K562 (cell line): ENCODE results near the gene SV2C. TPM values are rescaled to one million over a fixed set of nuclear protein-coding genes. Genes with fewer than 3 reads are reported as not detected.

Experiments used
- ATAC-seq: fragments of 200-7000 bp; cut with Tn5 transposase; 3 replicates; pipeline ENCODE4 v1.9.1; 2020; ENCODE audit warnings: moderate library complexity
- BruUV-seq: library from RNA; stranded (reverse); fragments of 400-500 nt; replicated peaks from 2 replicates; lab custom pipeline; 2021; lab: Mats Ljungman, UMichigan
- CTCF ChIA-PET: fragments of 300-600 bp; formaldehyde crosslinking; extraction: SDS; loops from one replicate; lab custom pipeline; 2021; ENCODE audit warnings: low intra/inter-chr PET ratio; lab: Yijun Ruan, JAX
- POLR2A ChIA-PET: fragments of 300-600, 350-650 bp; sonication (Branson Sonifier 250); formaldehyde crosslinking; extraction: SDS; loops from one replicate; lab custom pipeline; 2021; ENCODE audit warnings: antibody characterized with exemption, inconsistent platforms; lab: Yijun Ruan, JAX
- DNase-seq, 4 experiments: peaks; one replicate each; pipeline versions ENCODE4 v3.0.0 to v3.0.0-alpha.2; 2011 to 2018; ENCODE audit warnings: low spot score in 3 of 4, mixed read lengths in 3 of 4; ENCODE audit errors: extremely low read depth in 1 of 4
- FAIRE-seq: peaks from 2 replicates; lab custom pipeline; 2011; peaks lifted over from hg19 to GRCh38; lab: Jason Lieb, UNC
- H2AFZ ChIP-seq: 2 replicates; pipeline ENCODE4 v1.6.0; 2011; ENCODE audit warnings: low read depth, low read length, control low read depth, inconsistent platforms
- H3K27ac ChIP-seq: fragments of 200-600 bp; 3 replicates; pipeline ENCODE4 v1.8.0; 2011; ENCODE audit warnings: low read depth, mild to moderate bottlenecking, control low read depth, inconsistent platforms, low read length, moderate library complexity, mixed read lengths; ENCODE audit errors: extremely low read depth
- H3K27me3 ChIP-seq, 2 experiments: fragments of 300-600 bp in 1 of 2; 2 replicates in 1 of 2; 3 replicates in 1 of 2; pipeline versions ENCODE4 v1.6.0 to v1.8.0; 2011; ENCODE audit warnings: inconsistent platforms in 2 of 2, low read length in 2 of 2, mild to moderate bottlenecking in 1 of 2, mixed read lengths in 1 of 2, moderate library complexity in 1 of 2; ENCODE audit not compliant: control insufficient read depth in 2 of 2, insufficient read depth in 2 of 2
- H3K36me3 ChIP-seq: fragments of 300-600 bp; 3 replicates; pipeline ENCODE4 v1.8.0; 2011; ENCODE audit warnings: mild to moderate bottlenecking, low read length, inconsistent platforms; ENCODE audit not compliant: control insufficient read depth, insufficient read depth
- H3K4me1 ChIP-seq, 2 experiments: fragments of 200-600 bp in 1 of 2; replicated peaks in 1 of 2; 2 replicates in 1 of 2; 3 replicates in 1 of 2; pipeline versions ENCODE4 v1.5.1 to v1.8.0; 2011; ENCODE audit warnings: inconsistent platforms in 2 of 2, low read length in 2 of 2, mild to moderate bottlenecking in 1 of 2, mixed read lengths in 1 of 2, moderate library complexity in 1 of 2; ENCODE audit not compliant: control insufficient read depth in 2 of 2, insufficient read depth in 2 of 2
- H3K4me2 ChIP-seq: 2 replicates; pipeline ENCODE4 v1.6.1; 2011; ENCODE audit warnings: low read length, control low read depth, inconsistent platforms, mixed read lengths; ENCODE audit not compliant: insufficient read depth
- H3K4me3 ChIP-seq: fragments of 200-600 bp; sonication (generic), shearing (Covaris generic); 2 replicates; pipeline ENCODE4 v1.5.1; 2016; ENCODE audit warnings: control low read depth, inconsistent platforms
- H3K79me2 ChIP-seq: fragments of 200-600 bp; 3 replicates; pipeline ENCODE4 v1.8.0; 2011; ENCODE audit warnings: low read length, inconsistent platforms; ENCODE audit not compliant: control insufficient read depth, insufficient read depth
- H3K9ac ChIP-seq, 2 experiments: 2 replicates each; pipeline versions ENCODE4 v1.6.0 to v1.6.1; 2011; ENCODE audit warnings: low read depth in 2 of 2, low read length in 2 of 2, control low read depth in 1 of 2, inconsistent platforms in 1 of 2, mild to moderate bottlenecking in 1 of 2, mixed read lengths in 1 of 2; ENCODE audit not compliant: insufficient read depth in 1 of 2
- H3K9me1 ChIP-seq: one replicate; pipeline ENCODE4 v1.6.0; 2011; ENCODE audit warnings: inconsistent platforms, mild to moderate bottlenecking, low read length, moderate library complexity; ENCODE audit not compliant: control insufficient read depth, insufficient read depth
- H3K9me3 ChIP-seq: replicated peaks from 2 replicates; pipeline ENCODE4 v1.5.1; 2011; ENCODE audit warnings: low read depth, low read length, inconsistent platforms; ENCODE audit not compliant: control insufficient read depth, insufficient read depth
- H4K20me1 ChIP-seq: replicated peaks from 2 replicates; pipeline ENCODE4 v1.6.1; 2011; ENCODE audit warnings: low read length, inconsistent platforms, mixed read lengths; ENCODE audit not compliant: control insufficient read depth, insufficient read depth
- BRCA1 ChIP-seq, 2 experiments: fragments of 450-650 bp in 1 of 2; sonication (generic) in 1 of 2; formaldehyde crosslinking in 1 of 2; IDR thresholded peaks; 2 replicates each; pipeline versions ENCODE4 v1.5.0 to v1.6.1; 2017 to 2020; ENCODE audit warnings: mild to moderate bottlenecking in 1 of 2, missing genetic modification reagents in 1 of 2
- BRF2 ChIP-seq: IDR thresholded peaks from 3 replicates; pipeline ENCODE4 v1.6.1; 2011; ENCODE audit warnings: borderline replicate concordance, mild to moderate bottlenecking; ENCODE audit not compliant: insufficient read length, insufficient read depth
- FOSL1 ChIP-seq: fragments of 200-800 bp; sonication (Bioruptor generic); conservative IDR thresholded peaks from 2 replicates; pipeline ENCODE4 v1.6.1; 2016; ENCODE audit warnings: missing genetic modification characterization, missing compliant biosample characterization
- HMGXB4 ChIP-seq: sonication (generic); formaldehyde crosslinking; IDR thresholded peaks from 2 replicates; pipeline ENCODE4 v1.8.1; 2023; ENCODE audit warnings: mild to moderate bottlenecking, missing genetic modification reagents
- MCM5 ChIP-seq: fragments of 450-650 bp; IDR thresholded peaks from 2 replicates; pipeline ENCODE4 v1.6.1; 2016; ENCODE audit warnings: low read depth
- MCM7 ChIP-seq, 2 experiments: fragments of 450-650 bp; IDR thresholded peaks; 2 replicates each; pipeline ENCODE4 v1.6.1; 2016 to 2018
- MED1 ChIP-seq: sonication (generic); formaldehyde crosslinking; IDR thresholded peaks from 2 replicates; pipeline ENCODE4 v1.8.1; 2023; ENCODE audit warnings: missing genetic modification reagents, borderline replicate concordance
- MEIS2 ChIP-seq: fragments of 450-650 bp; IDR thresholded peaks from 2 replicates; pipeline ENCODE4 v1.6.1; 2014; ENCODE audit warnings: mild to moderate bottlenecking; ENCODE audit not compliant: partially characterized antibody
- NBN ChIP-seq: fragments of 450-650 bp; IDR thresholded peaks from 2 replicates; pipeline ENCODE4 v1.6.1; 2016; ENCODE audit warnings: low read depth, mild to moderate bottlenecking
- SNRNP70 ChIP-seq: fragments of 200-400 bp; formaldehyde crosslinking; optimal IDR thresholded peaks from 2 replicates; pipeline ENCODE3; 2017; ENCODE audit warnings: low read depth, low read length
- STAG1 ChIP-seq: sonication (generic); formaldehyde crosslinking; IDR thresholded peaks from 2 replicates; pipeline ENCODE4 v1.5.0; 2020; ENCODE audit warnings: missing genetic modification reagents, borderline replicate concordance
- TCF7L2 ChIP-seq: fragments of 150-350 bp; IDR thresholded peaks from 2 replicates; pipeline ENCODE4 v1.6.1; 2016; ENCODE audit warnings: low read depth, mild to moderate bottlenecking, low read length, moderate library complexity
- TEAD2 ChIP-seq: fragments of 450-650 bp; IDR thresholded peaks from 2 replicates; pipeline ENCODE4 v1.6.1; 2016; ENCODE audit warnings: missing genetic modification characterization, control low read depth, missing compliant biosample characterization
- YBX1 ChIP-seq: fragments of 450-650 bp; IDR thresholded peaks from 2 replicates; pipeline ENCODE4 v1.7.1; 2016; ENCODE audit warnings: mild to moderate bottlenecking
- ZNF12 ChIP-seq: sonication (generic); formaldehyde crosslinking; IDR thresholded peaks from 2 replicates; pipeline ENCODE4 v1.4.0; 2020; ENCODE audit warnings: mild to moderate bottlenecking, missing genetic modification reagents
- ZNF184 ChIP-seq: sonication (generic); formaldehyde crosslinking; IDR thresholded peaks from 2 replicates; pipeline ENCODE4 v1.5.0; 2020; ENCODE audit warnings: missing genetic modification reagents
- ZNF282 ChIP-seq: sonication (generic); formaldehyde crosslinking; IDR thresholded peaks from 2 replicates; pipeline ENCODE4 v1.8.1; 2023; ENCODE audit warnings: missing genetic modification reagents
- ZNF507 ChIP-seq: conservative IDR thresholded peaks from 2 replicates; pipeline ENCODE4 v1.6.1; 2017; ENCODE audit warnings: missing genetic modification characterization, missing compliant biosample characterization
- in situ Hi-C: fragments of 300-500 bp; cut with MboI; formaldehyde crosslinking; loops from 4 replicates; pipeline ENCODE4 v1.15.0; 2018; ENCODE audit warnings: inconsistent platforms, mixed read lengths
- intact Hi-C: fragments of 100-400 bp; cut with micrococcal nuclease; formaldehyde crosslinking; loops from 2 replicates; pipeline ENCODE4 v1.14.2; 2022
- polyA plus RNA-seq, 8 experiments: library from polyadenylated mRNA; depleted of rRNA in 4 of 8; stranded (reverse) in 5 of 8; unstranded in 3 of 8; fragments of >200 nt; fragmentation: Nextera tagmentation in 2 of 8; fragmentation: Illumina TruSeq in 1 of 8; extraction: Ambion mirVana in 2 of 8; extraction: Trizol in 1 of 8; gene quantifications; 2 replicates each; pipeline versions ENCODE4 v1.2.1 to v1.2.3, GENCODE V29; 2011 to 2014; ENCODE audit warnings: inconsistent platforms in 1 of 8, missing spikeins in 1 of 8
- total RNA-seq, 7 experiments: library from RNA; depleted of rRNA in 6 of 7; stranded (reverse); fragments of >200 nt in 6 of 7; fragmentation: Illumina TruSeq in 2 of 7; extraction: Trizol in 2 of 7; gene quantifications; 2 replicates each; pipeline versions ENCODE4 v1.2.1 to v1.2.3, GENCODE V29; 2011 to 2021; ENCODE audit warnings: low replicate concordance in 1 of 7

The SV2C gene
- total and polyA plus RNA-seq, 9 of the 15 experiments (the other 6 are each of a cell fraction or from before 2014, with no cell fraction given) = 0.05 TPM; not detected in 8

- H3K4me1 ChIP-seq = no peaks in the 10 kb centered on the region
- no peak for TF ChIP-seq TEAD2 (tag)
- TF ChIP-seq MCM5 = no peak
- TF ChIP-seq BRCA1 (IDR thresholded peaks at IDR 0.05) = no peak
- no peak for TF ChIP-seq BRCA1 (CRISPR knock-in tag; IDR thresholded peaks at IDR 0.05)
- TF ChIP-seq NBN = no peak
- TF ChIP-seq ZNF507 (tag) = no peak
- TF ChIP-seq MED1 (CRISPR knock-in tag) = no peak
- no peak for TF ChIP-seq ZNF184 (CRISPR knock-in tag)
- TF ChIP-seq YBX1 = no peak
- TF ChIP-seq TCF7L2 = no peak
- TF ChIP-seq ZNF12 (CRISPR knock-in tag) = no peak
- no peak for TF ChIP-seq BRF2
- TF ChIP-seq MCM7 (IDR thresholded peaks at IDR 0.05) = no peak
- TF ChIP-seq STAG1 (CRISPR knock-in tag) = no peak
- no peak for TF ChIP-seq SNRNP70
- no peak for TF ChIP-seq MEIS2
- TF ChIP-seq ZNF282 (CRISPR knock-in tag) = no peak
- TF ChIP-seq FOSL1 = no peak
- no peak for TF ChIP-seq HMGXB4 (CRISPR knock-in tag)
- H3K36me3 ChIP-seq = no peaks in the 10 kb centered on the region
- ChIA-PET POLR2A (no interaction called here), CTCF (no interaction called here)
- H3K9me3 ChIP-seq = no peaks in the 10 kb centered on the region
- H2AFZ ChIP-seq = no peak overlapping the region
- no peaks in the 10 kb centered on the region for H3K79me2 ChIP-seq
- intact Hi-C loops = no loop called here
- no TSS peak for BruUV-seq
- FAIRE-seq (no peak), ATAC-seq (no peak), DNase-seq (no peak)
- H3K27ac ChIP-seq = no peak overlapping the region
- H3K9me1 ChIP-seq = no peaks in the 10 kb centered on the region
- peaks cover 5% of the 10 kb centered on the region in 2 experiments; a peak in 3 of 5 replicates for H3K27me3 ChIP-seq
- no peak overlapping the region for H3K4me3 ChIP-seq
- in situ Hi-C loops = no loop called here
- no peak overlapping the region for H3K9ac ChIP-seq
- no peak overlapping the region for H3K4me2 ChIP-seq
- H4K20me1 ChIP-seq = no peaks in the 10 kb centered on the region
These were observed 42.2 kb downstream of the SV2C start for GRCh38 chr5:76125346-76125745.
